HG02970 (cell line): ENCODE measurements around the gene MTHFR.

Experiments
- ATAC-seq: cut with Tn5 transposase; IDR thresholded peaks from one replicate; pipeline ENCODE4 v1.9.1; 2021; ENCODE audit warnings: mild to moderate bottlenecking, moderate library complexity, moderate number of reproducible peaks; ENCODE audit not compliant: unreplicated experiment, low FRiP score

MTHFR gene

GRCh38 chr1:11761988-11762406, 43.8 kb downstream of the MTHFR start, which contains the start of gene C1orf167:
TSS of gene C1orf167 (plus strand) at chr1:11762193. CDS start at chr1:11764401, 2,208 bp downstream.
- no peak for ATAC-seq

GRCh38 chr1:11761285-11761684, 44.5 kb downstream of the MTHFR start:
- no peak for ATAC-seq

- ATAC-seq: no peak
Observed at GRCh38 chr1:11759791-11760190, 46.0 kb downstream of the MTHFR start.

GRCh38 chr1:11757047-11757446, 48.7 kb downstream of the MTHFR start:
- ATAC-seq: no peak

GRCh38 chr1:11753555-11754208, 52.1 kb downstream of the MTHFR start:
- no peak for ATAC-seq

GRCh38 chr1:11752359-11753088, 53.2 kb downstream of the MTHFR start:
- no peak for ATAC-seq

- no peak for ATAC-seq
Observed at GRCh38 chr1:11751087-11751486, 54.7 kb downstream of the MTHFR start.

GRCh38 chr1:11749996-11750395, 55.8 kb downstream of the MTHFR start:
- no peak for ATAC-seq

GRCh38 chr1:11749203-11749689, 56.5 kb downstream of the MTHFR start:
- ATAC-seq: no peak

- no peak for ATAC-seq
Observed at GRCh38 chr1:11748294-11749202, 57.2 kb downstream of the MTHFR start.

- no peak for ATAC-seq
Observed at GRCh38 chr1:11746795-11747487, 58.8 kb downstream of the MTHFR start.

- no peak for ATAC-seq
Observed at GRCh38 chr1:11746092-11746491, 59.7 kb downstream of the MTHFR start.

- no peak for ATAC-seq
Observed at GRCh38 chr1:11744287-11744686, 61.5 kb downstream of the MTHFR start.

- ATAC-seq: no peak
Observed at GRCh38 chr1:11741919-11742558, 63.7 kb downstream of the MTHFR start.

- no peak for ATAC-seq
Observed at GRCh38 chr1:11741482-11741881, 64.3 kb downstream of the MTHFR start.

- no peak for ATAC-seq
Observed at GRCh38 chr1:11740258-11741192, 65.2 kb downstream of the MTHFR start.

GRCh38 chr1:11738783-11739182, 67.0 kb downstream of the MTHFR start:
- ATAC-seq: no peak

- no peak for ATAC-seq
Observed at GRCh38 chr1:11738096-11738495, 67.7 kb downstream of the MTHFR start.
